CD4-positive, CD25-positive, alpha-beta regulatory T cell (primary cell): ENCODE results near the gene GSTCD. TPM values are rescaled to one million over a fixed set of nuclear protein-coding genes. Genes with fewer than 3 reads are reported as not detected.

Source experiments
- ATAC-seq, 2 donors: fragments of 150-1000 bp; cut with Tn5 transposase; one replicate each; pipeline ENCODE4 v1.10.0; 2021; ENCODE audit warnings: low read depth in 2 of 2, moderate number of reproducible peaks in 2 of 2, moderate library complexity in 1 of 2
- DNase-seq, 3 donors: peaks; one replicate each; pipeline versions ENCODE4 v3.0.0 to v3.0.0-alpha.2; 2012 to 2022; ENCODE audit warnings: mixed read lengths in 1 of 3
- H3K27ac ChIP-seq: one replicate; pipeline ENCODE4 v1.7.0; 2013; ENCODE audit warnings: mild to moderate bottlenecking, low read length; ENCODE audit not compliant: insufficient read depth, poor library complexity, severe bottlenecking
- H3K27me3 ChIP-seq: one replicate; pipeline ENCODE4 v1.7.0; 2013; ENCODE audit warnings: low read length; ENCODE audit not compliant: control insufficient read depth, insufficient read depth
- H3K36me3 ChIP-seq: one replicate; pipeline ENCODE4 v1.7.0; 2013; ENCODE audit warnings: mild to moderate bottlenecking, low read length, moderate library complexity; ENCODE audit not compliant: control insufficient read depth, insufficient read depth
- H3K4me1 ChIP-seq: 2 replicates; pipeline ENCODE4 v1.7.0; 2013; ENCODE audit warnings: mild to moderate bottlenecking, low read length; ENCODE audit not compliant: insufficient read depth, control insufficient read depth, poor library complexity, severe bottlenecking
- H3K4me3 ChIP-seq: one replicate; pipeline ENCODE4 v1.7.0; 2013; ENCODE audit warnings: low read depth, mild to moderate bottlenecking, low read length, moderate library complexity
- H3K9me3 ChIP-seq, 2 experiments: 1 replicate in 1 of 2; 2 replicates in 1 of 2; pipeline ENCODE4 v1.7.0; 2013; ENCODE audit warnings: low read length in 2 of 2, mild to moderate bottlenecking in 1 of 2, moderate library complexity in 1 of 2; ENCODE audit not compliant: control insufficient read depth in 2 of 2
- H3K27ac Mint-ChIP-seq, 3 donors: one replicate each; pipeline ENCODE4 v1.8.0; 2020 to 2022; ENCODE audit warnings: mild to moderate bottlenecking in 3 of 3, mixed read lengths in 3 of 3, moderate library complexity in 2 of 3
- H3K27me3 Mint-ChIP-seq: one replicate; pipeline ENCODE4 v1.8.0; 2022; ENCODE audit warnings: mild to moderate bottlenecking, mixed read lengths
- H3K36me3 Mint-ChIP-seq: one replicate; pipeline ENCODE4 v1.8.0; 2020; ENCODE audit warnings: mixed read lengths
- H3K4me1 Mint-ChIP-seq, 4 donors: one replicate each; pipeline ENCODE4 v1.8.0; 2020 to 2022; ENCODE audit warnings: mixed read lengths in 4 of 4, mild to moderate bottlenecking in 1 of 4
- H3K4me3 Mint-ChIP-seq, 4 donors: one replicate each; pipeline ENCODE4 v1.8.0; 2020 to 2022; ENCODE audit warnings: mild to moderate bottlenecking in 4 of 4, mixed read lengths in 4 of 4, moderate library complexity in 3 of 4
- H3K9me3 Mint-ChIP-seq, 7 donors: one replicate each; pipeline ENCODE4 v1.8.0; 2020 to 2022; ENCODE audit warnings: mixed read lengths in 7 of 7, mild to moderate bottlenecking in 3 of 7, moderate library complexity in 2 of 7
- polyA plus RNA-seq, 4 donors: library from polyadenylated mRNA; unstranded; fragments of 300-500 nt; fragmentation: Illumina TruSeq; gene quantifications; one replicate each; pipeline ENCODE4 v1.2.3, GENCODE V29; 2021
- total RNA-seq: library from RNA; stranded (reverse); gene quantifications from one replicate; pipeline ENCODE4 v1.2.3, GENCODE V29; 2022

Gene GSTCD
- total and polyA plus RNA-seq, 5 donors from 2014 or later = 1.6 to 4.4 (median 2.5) TPM

- Mint-ChIP-seq H3K27ac (peak overlapping the region; percentile 98 to 99 (median 98)), H3K36me3 (peaks cover 3% of the 10 kb centered on the region), H3K9me3 (no peaks in the 10 kb centered on the region), H3K4me3 (peak overlapping the region; percentile 98 to 100 (median 99)), H3K4me1 (peaks cover 27 to 48% (median 33%) of the 10 kb centered on the region in 4 donors), H3K27me3 (no peaks in the 10 kb centered on the region)
- Histone ChIP-seq H3K36me3 (no peaks in the 10 kb centered on the region), H3K4me1 (peaks cover 21% of the 10 kb centered on the region), H3K27me3 (no peaks in the 10 kb centered on the region), H3K9me3 (no peaks in the 10 kb centered on the region), H3K4me3 (peak overlapping the region; percentile 93), H3K27ac (peak overlapping the region; percentile 73)
- DNase-seq (peak in 2 of 3 donors; percentile 11 to 24), ATAC-seq (no peak)
Measured at GRCh38 chr4:105707782-105708180, 803 bp upstream of the GSTCD start.

DNA sequence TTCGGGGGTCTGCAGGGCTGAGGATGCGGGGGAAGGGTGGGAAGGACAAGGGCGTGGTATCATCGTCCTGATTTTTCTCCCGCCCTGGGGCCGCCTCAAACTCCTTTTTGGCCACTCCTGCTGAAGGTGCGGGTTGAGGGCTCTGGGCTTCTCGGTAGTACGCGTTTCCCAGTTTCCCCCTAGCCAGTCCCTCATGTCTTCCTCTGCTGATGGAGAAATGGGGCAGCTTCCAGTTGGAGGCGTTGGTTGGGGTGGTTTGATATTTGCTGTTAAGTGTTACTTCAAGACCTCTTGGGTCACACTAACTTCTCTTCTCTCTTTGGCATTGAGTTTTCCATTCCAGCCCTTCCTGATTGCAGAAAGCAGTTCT lies 482 bp downstream of the GSTCD start:
- H3K27ac ChIP-seq = peak overlapping the region; percentile 73
- Mint-ChIP-seq H3K36me3 (peaks cover 3% of the 10 kb centered on the region), H3K9me3 (no peaks in the 10 kb centered on the region), H3K4me1 (peaks cover 27 to 48% (median 33%) of the 10 kb centered on the region in 4 donors), H3K27ac (peak overlapping the region; percentile 72 to 98 (median 88)), H3K27me3 (no peaks in the 10 kb centered on the region), H3K4me3 (peak overlapping the region; percentile 98 to 100 (median 99))
- peaks cover 21% of the 10 kb centered on the region for H3K4me1 ChIP-seq
- no peaks in the 10 kb centered on the region for H3K9me3 ChIP-seq
- no peaks in the 10 kb centered on the region for H3K36me3 ChIP-seq
- DNase-seq (peak in 1 of 3 donors; percentile 33), ATAC-seq (peak; percentile 3 to 5)
- peak overlapping the region; percentile 93 for H3K4me3 ChIP-seq
- no peaks in the 10 kb centered on the region for H3K27me3 ChIP-seq

DNA sequence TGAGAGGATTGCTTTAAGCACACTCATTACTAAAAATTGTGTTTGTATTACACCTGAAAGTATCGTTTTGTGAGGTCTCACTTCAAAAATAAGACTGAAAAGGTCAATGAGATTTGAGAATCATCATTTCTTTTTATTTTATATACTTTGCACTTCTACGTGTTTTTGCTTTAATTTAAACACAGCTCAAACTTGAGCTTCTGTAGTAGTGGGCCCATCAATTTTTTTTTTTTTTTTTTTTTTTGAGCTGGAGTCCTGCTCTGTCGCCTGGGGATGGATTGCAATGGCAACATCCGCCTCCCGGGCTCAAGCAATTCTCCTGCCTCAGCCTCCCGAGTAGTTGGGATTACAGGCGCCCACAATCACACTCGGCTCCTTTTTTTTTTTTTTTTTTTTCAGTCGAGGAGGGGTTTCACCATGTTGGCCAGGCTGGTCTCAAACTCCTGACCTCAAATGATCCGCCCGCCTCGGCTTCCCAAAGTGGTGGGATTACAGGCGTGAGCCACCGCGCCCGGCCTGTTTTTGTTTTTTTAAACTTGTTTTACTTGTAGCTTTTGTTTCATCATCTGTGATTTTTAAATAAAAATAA lies 1.5 kb downstream of the GSTCD start:
- H3K27me3 ChIP-seq = no peaks in the 10 kb centered on the region
- Mint-ChIP-seq H3K27me3 (no peaks in the 10 kb centered on the region), H3K27ac (no peak overlapping the region), H3K4me3 (peak overlapping the region; percentile 98 to 100 (median 99)), H3K9me3 (no peaks in the 10 kb centered on the region), H3K4me1 (peaks cover 27 to 48% (median 34%) of the 10 kb centered on the region in 4 donors), H3K36me3 (peaks cover 3% of the 10 kb centered on the region)
- peak overlapping the region; percentile 93 for H3K4me3 ChIP-seq
- no peak overlapping the region for H3K27ac ChIP-seq
- no peaks in the 10 kb centered on the region for H3K9me3 ChIP-seq
- ATAC-seq = no peak
- no peak for DNase-seq
- peaks cover 21% of the 10 kb centered on the region for H3K4me1 ChIP-seq
- no peaks in the 10 kb centered on the region for H3K36me3 ChIP-seq

DNA sequence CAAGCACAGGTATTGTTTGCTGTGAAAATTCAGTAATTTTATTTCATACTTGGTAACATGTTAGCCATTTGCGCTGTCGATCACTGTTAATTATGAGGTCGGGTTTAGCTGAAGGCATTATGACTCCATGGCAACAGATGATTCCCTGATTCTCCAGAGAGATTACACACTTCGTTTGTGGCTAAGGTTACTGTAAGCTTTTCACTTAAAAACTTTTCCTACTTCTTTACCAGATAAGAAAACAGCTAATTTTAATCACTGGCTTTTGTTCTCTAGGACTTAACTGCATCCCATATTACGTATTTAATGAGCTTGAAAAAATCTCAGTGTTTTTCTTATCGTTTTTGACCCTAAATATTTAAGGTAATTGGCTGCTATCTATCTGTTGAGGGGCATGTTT lies 2.1 kb downstream of the GSTCD start:
- no peaks in the 10 kb centered on the region for H3K27me3 ChIP-seq
- H3K27ac ChIP-seq = no peak overlapping the region
- no peaks in the 10 kb centered on the region for H3K36me3 ChIP-seq
- Mint-ChIP-seq H3K9me3 (no peaks in the 10 kb centered on the region), H3K27ac (no peak overlapping the region), H3K27me3 (no peaks in the 10 kb centered on the region), H3K4me1 (peaks cover 27 to 44% (median 32%) of the 10 kb centered on the region in 4 donors), H3K36me3 (peaks cover 3% of the 10 kb centered on the region), H3K4me3 (peak overlapping the region in 1 of 4 donors; percentile 55)
- ATAC-seq (no peak), DNase-seq (no peak)
- H3K4me3 ChIP-seq = no peak overlapping the region
- H3K9me3 ChIP-seq = no peaks in the 10 kb centered on the region
- H3K4me1 ChIP-seq = peaks cover 21% of the 10 kb centered on the region

DNA sequence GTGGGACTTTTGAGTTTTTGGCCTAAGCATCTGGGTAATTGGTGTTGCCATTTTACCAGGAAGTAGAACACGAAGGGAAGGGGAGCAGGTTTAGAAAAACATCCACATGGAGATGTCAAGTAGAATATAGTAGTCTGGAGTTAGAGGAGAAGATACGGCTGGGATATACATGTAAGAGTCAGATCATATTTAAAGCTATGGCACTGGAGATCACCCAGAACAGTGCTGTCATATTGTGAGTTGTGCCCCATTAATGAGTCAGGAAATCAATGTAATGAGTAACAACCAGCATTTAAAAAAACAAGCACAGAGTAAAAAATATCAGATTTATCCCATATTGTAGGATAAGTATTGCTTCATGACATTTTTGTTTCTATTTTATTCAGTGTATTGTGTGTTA lies 4.2 kb downstream of the GSTCD start:
- Histone ChIP-seq H3K27ac (no peak overlapping the region), H3K4me3 (no peak overlapping the region), H3K4me1 (peaks cover 14% of the 10 kb centered on the region), H3K36me3 (no peaks in the 10 kb centered on the region), H3K9me3 (no peaks in the 10 kb centered on the region), H3K27me3 (no peaks in the 10 kb centered on the region)
- Mint-ChIP-seq H3K27me3 (no peaks in the 10 kb centered on the region), H3K9me3 (no peaks in the 10 kb centered on the region), H3K27ac (no peak overlapping the region), H3K4me1 (peaks cover 15 to 25% (median 16%) of the 10 kb centered on the region in 4 donors), H3K36me3 (no peaks in the 10 kb centered on the region), H3K4me3 (peak overlapping the region in 1 of 4 donors; percentile 54)
- no peak for DNase-seq
- ATAC-seq = no peak

- no peaks in the 10 kb centered on the region for H3K9me3 Mint-ChIP-seq
- H3K4me3 ChIP-seq = no peak overlapping the region
- ATAC-seq (no peak), DNase-seq (no peak)
- no peaks in the 10 kb centered on the region for H3K27me3 Mint-ChIP-seq
- H3K4me1 Mint-ChIP-seq = peaks cover 11 to 15% (median 13%) of the 10 kb centered on the region in 4 donors
- no peak overlapping the region for H3K27ac ChIP-seq
- H3K36me3 ChIP-seq = no peaks in the 10 kb centered on the region
- no peaks in the 10 kb centered on the region for H3K36me3 Mint-ChIP-seq
- H3K4me1 ChIP-seq = peaks cover 7% of the 10 kb centered on the region
- no peaks in the 10 kb centered on the region for H3K9me3 ChIP-seq
- no peak overlapping the region for H3K27ac Mint-ChIP-seq
- H3K4me3 Mint-ChIP-seq = no peak overlapping the region
- no peaks in the 10 kb centered on the region for H3K27me3 ChIP-seq
Measured at GRCh38 chr4:105714071-105714521, 5.5 kb downstream of the GSTCD start.

GRCh38 chr4:105714932-105715331 lies 6.3 kb downstream of the GSTCD start:
- Mint-ChIP-seq H3K36me3 (peaks cover under 1% of the 10 kb centered on the region), H3K9me3 (no peaks in the 10 kb centered on the region), H3K27me3 (no peaks in the 10 kb centered on the region), H3K4me3 (no peak overlapping the region), H3K27ac (no peak overlapping the region), H3K4me1 (peaks cover 3 to 9% (median 5%) of the 10 kb centered on the region in 4 donors)
- ATAC-seq (no peak), DNase-seq (no peak)
- no peaks in the 10 kb centered on the region for H3K4me1 ChIP-seq
- H3K27ac ChIP-seq = no peak overlapping the region
- no peaks in the 10 kb centered on the region for H3K9me3 ChIP-seq
- H3K27me3 ChIP-seq = no peaks in the 10 kb centered on the region
- H3K4me3 ChIP-seq = no peak overlapping the region
- H3K36me3 ChIP-seq = no peaks in the 10 kb centered on the region

DNA sequence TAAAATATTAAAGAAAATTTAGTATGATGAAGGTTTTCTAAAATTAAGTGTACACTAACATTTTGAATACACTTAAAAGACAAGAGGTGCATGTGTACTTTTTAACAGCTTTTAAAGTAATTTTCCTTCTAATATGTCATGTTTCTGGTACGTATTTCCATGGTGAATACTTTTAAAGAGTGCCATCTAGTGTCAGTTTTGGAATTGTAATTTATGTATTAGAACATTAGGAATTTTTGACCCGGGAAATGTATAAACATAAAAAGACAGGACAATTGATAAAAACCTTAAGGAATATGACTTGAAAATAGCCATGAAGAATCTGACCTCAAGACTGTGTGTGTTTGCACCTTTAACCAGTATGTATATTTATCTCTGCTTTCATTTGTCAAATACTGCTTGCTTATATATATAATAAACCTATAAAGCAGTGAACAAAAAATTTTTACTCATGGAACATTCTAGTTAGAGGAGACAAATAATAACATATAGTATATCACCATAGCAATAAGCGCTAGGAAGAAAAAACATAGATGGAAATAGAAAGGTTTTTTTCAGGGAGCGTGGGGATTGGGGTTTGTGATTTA lies 7.2 kb downstream of the GSTCD start:
- no peaks in the 10 kb centered on the region for H3K9me3 Mint-ChIP-seq
- Histone ChIP-seq H3K4me3 (no peak overlapping the region), H3K27ac (no peak overlapping the region), H3K9me3 (no peaks in the 10 kb centered on the region), H3K27me3 (no peaks in the 10 kb centered on the region), H3K4me1 (no peaks in the 10 kb centered on the region), H3K36me3 (no peaks in the 10 kb centered on the region)
- H3K36me3 Mint-ChIP-seq = peaks cover 6% of the 10 kb centered on the region
- H3K27ac Mint-ChIP-seq = no peak overlapping the region
- H3K4me3 Mint-ChIP-seq = no peak overlapping the region
- peaks cover 3 to 9% (median 5%) of the 10 kb centered on the region in 4 donors for H3K4me1 Mint-ChIP-seq
- H3K27me3 Mint-ChIP-seq = no peaks in the 10 kb centered on the region
- peak in 2 of 3 donors; percentile 20 to 22 for DNase-seq
- no peak for ATAC-seq
